H1 (cell line): ENCODE results near the gene CENPF. TPM values are rescaled to one million over a fixed set of nuclear protein-coding genes. Genes with fewer than 3 reads are reported as not detected.

Experiments used
- CTCF ChIA-PET: fragments of 300-600 bp; sonication (Branson Sonifier 250); formaldehyde crosslinking; loops from one replicate; lab custom pipeline; 2021; ENCODE audit not compliant: partially characterized antibody; lab: Charles Lee
- POLR2A ChIA-PET: fragments of 300-600 bp; sonication (Branson Sonifier 250); formaldehyde crosslinking; loops from one replicate; lab custom pipeline; 2021; ENCODE audit warnings: inconsistent platforms; ENCODE audit not compliant: partially characterized antibody; lab: Charles Lee
- DNase-seq, 2 experiments: peaks; one replicate each; pipeline versions ENCODE4 v3.0.0 to v3.0.0-alpha.2; 2010 to 2022; ENCODE audit warnings: low spot score in 2 of 2, low read depth in 1 of 2, mixed read lengths in 1 of 2
- FAIRE-seq: peaks from 2 replicates; lab custom pipeline; 2011; peaks lifted over from hg19 to GRCh38; lab: Jason Lieb, UNC
- H2AFZ ChIP-seq: 2 replicates; pipeline ENCODE4 v1.8.1; 2012; ENCODE audit warnings: low read length, inconsistent platforms
- H2AK5ac ChIP-seq: 2 replicates; pipeline ENCODE4 v1.6.1; 2013; ENCODE audit warnings: low read depth, low read length
- H2BK120ac ChIP-seq: replicated peaks from 2 replicates; pipeline ENCODE3; 2013; ENCODE audit warnings: low read depth, low read length, inconsistent platforms
- H2BK12ac ChIP-seq: 2 replicates; pipeline ENCODE4 v1.6.1; 2013; ENCODE audit warnings: low read depth, low read length
- H2BK15ac ChIP-seq: 2 replicates; pipeline ENCODE4 v1.6.1; 2013; ENCODE audit warnings: low read length
- H2BK20ac ChIP-seq: 2 replicates; pipeline ENCODE4 v1.6.1; 2013; ENCODE audit warnings: low read length
- H2BK5ac ChIP-seq: 2 replicates; pipeline ENCODE4 v1.6.1; 2013; ENCODE audit warnings: low read depth, low read length
- H3K14ac ChIP-seq: 2 replicates; pipeline ENCODE4 v1.6.1; 2013; ENCODE audit warnings: inconsistent platforms; ENCODE audit not compliant: insufficient read length
- H3K18ac ChIP-seq: 2 replicates; pipeline ENCODE4 v1.6.1; 2013; ENCODE audit warnings: low read length; ENCODE audit errors: extremely low read depth
- H3K23ac ChIP-seq: 2 replicates; pipeline ENCODE4 v1.6.1; 2013; ENCODE audit warnings: inconsistent platforms; ENCODE audit not compliant: insufficient read length
- H3K23me2 ChIP-seq: 2 replicates; pipeline ENCODE4 v1.6.1; 2013; ENCODE audit warnings: low read depth, low read length
- H3K27ac ChIP-seq: 2 replicates; pipeline ENCODE4 v1.6.1; 2011; ENCODE audit warnings: low read depth, low read length, inconsistent platforms
- H3K27me3 ChIP-seq, 4 experiments: replicated peaks in 1 of 4; 1 replicate in 1 of 4; 2 replicates in 3 of 4; pipeline versions ENCODE4 v1.6.1 to v1.8.1; 2011 to 2013; ENCODE audit warnings: low read length in 3 of 4, mild to moderate bottlenecking in 3 of 4, inconsistent platforms in 2 of 4, mixed read lengths in 2 of 4, moderate library complexity in 1 of 4; ENCODE audit not compliant: control insufficient read depth in 3 of 4, insufficient read depth in 3 of 4; ENCODE audit errors: extremely low read depth in 1 of 4
- H3K36me3 ChIP-seq, 4 experiments: 2 replicates each; pipeline versions ENCODE4 v1.6.1 to v1.8.1; 2011 to 2013; ENCODE audit warnings: mild to moderate bottlenecking in 4 of 4, low read length in 3 of 4, moderate library complexity in 2 of 4, control low read depth in 1 of 4, inconsistent platforms in 1 of 4; ENCODE audit not compliant: insufficient read depth in 4 of 4, control insufficient read depth in 2 of 4
- H3K4ac ChIP-seq: replicated peaks from 2 replicates; pipeline ENCODE3; 2013; ENCODE audit warnings: low read length, low read depth, mixed read lengths, inconsistent platforms; ENCODE audit not compliant: insufficient read length
- H3K4me1 ChIP-seq, 4 experiments: replicated peaks in 1 of 4; 1 replicate in 1 of 4; 2 replicates in 3 of 4; pipeline versions ENCODE4 v1.6.1 to v1.8.1; 2011 to 2013; ENCODE audit warnings: low read length in 3 of 4, inconsistent platforms in 2 of 4, mixed read lengths in 1 of 4; ENCODE audit not compliant: insufficient read depth in 4 of 4, control insufficient read depth in 3 of 4
- H3K4me2 ChIP-seq, 2 experiments: 2 replicates each; pipeline versions ENCODE4 v1.6.1 to v1.8.1; 2011 to 2013; ENCODE audit warnings: low read depth in 2 of 2, low read length in 2 of 2, control low read depth in 1 of 2, inconsistent platforms in 1 of 2, mild to moderate bottlenecking in 1 of 2; ENCODE audit not compliant: insufficient read depth in 1 of 2
- H3K4me3 ChIP-seq, 4 experiments: fragments of 200-600, 300-600 bp in 1 of 4; sonication (generic), shearing (Covaris generic), sonication (Bioruptor Twin) in 1 of 4; 2 replicates each; pipeline versions ENCODE4 v1.5.1 to v1.8.1; 2011 to 2016; ENCODE audit warnings: low read length in 4 of 4, low read depth in 3 of 4, control low read depth in 2 of 4, inconsistent platforms in 2 of 4, mild to moderate bottlenecking in 2 of 4, mixed read lengths in 1 of 4, moderate library complexity in 1 of 4; ENCODE audit not compliant: insufficient read depth in 2 of 4; ENCODE audit errors: extremely low read depth in 1 of 4
- H3K56ac ChIP-seq: replicated peaks from 2 replicates; pipeline ENCODE3; 2013; ENCODE audit warnings: low read depth, mild to moderate bottlenecking, mixed read lengths, low read length, inconsistent platforms; ENCODE audit not compliant: insufficient read length
- H3K79me1 ChIP-seq: 2 replicates; pipeline ENCODE4 v1.6.1; 2013; ENCODE audit warnings: low read depth, low read length, control low read depth
- H3K79me2 ChIP-seq, 2 experiments: 2 replicates each; pipeline versions ENCODE4 v1.6.1 to v1.8.1; 2012 to 2013; ENCODE audit warnings: low read length in 2 of 2, mild to moderate bottlenecking in 2 of 2, inconsistent platforms in 1 of 2; ENCODE audit not compliant: insufficient read depth in 2 of 2, control insufficient read depth in 1 of 2
- H3K9ac ChIP-seq, 4 experiments: replicated peaks in 1 of 4; 1 replicate in 1 of 4; 2 replicates in 3 of 4; pipeline versions ENCODE4 v1.6.1 to v1.8.1; 2011 to 2013; ENCODE audit warnings: low read depth in 3 of 4, low read length in 3 of 4, control low read depth in 2 of 4, mild to moderate bottlenecking in 2 of 4, moderate library complexity in 2 of 4, inconsistent platforms in 1 of 4; ENCODE audit errors: extremely low read depth in 1 of 4
- H3K9me3 ChIP-seq, 2 experiments: 2 replicates each; pipeline versions ENCODE4 v1.6.1 to v1.8.1; 2012 to 2013; ENCODE audit warnings: mild to moderate bottlenecking in 2 of 2, moderate library complexity in 2 of 2, control low read depth in 1 of 2, inconsistent platforms in 1 of 2, low read depth in 1 of 2, low read length in 1 of 2, mixed read lengths in 1 of 2; ENCODE audit not compliant: insufficient read depth in 2 of 2
- H4K20me1 ChIP-seq, 2 experiments: replicated peaks in 1 of 2; 2 replicates each; pipeline versions ENCODE3 to v1.8.1; 2011 to 2013; ENCODE audit warnings: inconsistent platforms in 2 of 2, low read length in 2 of 2, mild to moderate bottlenecking in 1 of 2; ENCODE audit not compliant: insufficient read depth in 2 of 2, control insufficient read depth in 1 of 2
- H4K5ac ChIP-seq: 2 replicates; pipeline ENCODE4 v1.6.1; 2013; ENCODE audit warnings: low read length, low read depth, mixed read lengths, inconsistent platforms; ENCODE audit not compliant: insufficient read length
- H4K8ac ChIP-seq: 2 replicates; pipeline ENCODE4 v1.8.0; 2013; ENCODE audit warnings: mild to moderate bottlenecking, moderate library complexity, low read length, inconsistent platforms; ENCODE audit not compliant: insufficient read depth; ENCODE audit errors: extremely low read depth
- H4K91ac ChIP-seq: replicated peaks from 2 replicates; pipeline ENCODE3; 2013; ENCODE audit warnings: low read length, mixed read lengths, inconsistent platforms; ENCODE audit not compliant: insufficient read length
- HDAC2 ChIP-seq, 2 experiments: fragments of 300-600 bp in 1 of 2; sonication (generic) in 1 of 2; IDR thresholded peaks; 2 replicates each; pipeline ENCODE4 v1.6.1; 2011 to 2012; ENCODE audit warnings: low read depth in 2 of 2, low read length in 2 of 2, mild to moderate bottlenecking in 2 of 2, moderate library complexity in 2 of 2, borderline replicate concordance in 1 of 2, inconsistent platforms in 1 of 2
- RBBP5 ChIP-seq: IDR thresholded peaks from 2 replicates; pipeline ENCODE4 v1.7.1; 2012; ENCODE audit warnings: low read depth, mild to moderate bottlenecking, inconsistent platforms, low read length, moderate library complexity, borderline replicate concordance
- YY1 ChIP-seq: IDR thresholded peaks from 2 replicates; pipeline ENCODE4 v1.6.1; 2011; ENCODE audit warnings: low read depth, mild to moderate bottlenecking, low read length
- WGBS, 2 experiments: shearing (Covaris generic) in 1 of 2; methylation state at CpG; one replicate each; pipeline versions ENCODE4 v1.1.6 to v1.1.7; 2013 to 2015; ENCODE audit warnings: low lambda C conversion rate in 2 of 2, mixed read lengths in 2 of 2, inconsistent platforms in 1 of 2, low coverage in 1 of 2, missing lambda C conversion rate in 1 of 2; ENCODE audit not compliant: insufficient replicate concordance in 2 of 2, insufficient coverage in 1 of 2, insufficient read length in 1 of 2; ENCODE audit errors: extremely low coverage in 1 of 2, missing lambda C conversion rate in 1 of 2; 5-methylcytosine and 5-hydroxymethylcytosine counted together
- polyA plus RNA-seq, 7 experiments: library from polyadenylated mRNA; depleted of rRNA in 3 of 7; stranded (reverse) in 5 of 7; unstranded in 2 of 7; fragments of >200 nt in 5 of 7; fragments of 200-250 nt in 2 of 7; gene quantifications; 1 replicate in 5 of 7; 2 replicates in 1 of 7; 4 replicates in 1 of 7; pipeline versions ENCODE4 v1.2.1 to v1.2.3, GENCODE V29; 2011 to 2013; ENCODE audit warnings: missing spikeins in 2 of 7, mixed read lengths in 2 of 7
- total RNA-seq: library from RNA; stranded (reverse); fragmentation: NEBNext Ultra II Directional; extraction: Animal tissue kit (Norgen Biotek cat#: 25700); gene quantifications from 2 replicates; pipeline ENCODE4 v1.2.1, GENCODE V29; 2021

Gene CENPF
- total and polyA plus RNA-seq, 2 of the 8 experiments (the other 6 are each of a cell fraction or from before 2014, with no cell fraction given): 13.7 to 170 TPM

GRCh38 chr1:214615109-214615508 is 12.1 kb downstream of the CENPF start:
- Histone ChIP-seq H3K4me1 (no peaks in the 10 kb centered on the region), H3K4me2 (no peak overlapping the region), H2AFZ (no peak overlapping the region), H3K4me3 (no peak overlapping the region), H3K23ac (no peak overlapping the region), H2BK5ac (no peak overlapping the region), H3K79me1 (peaks cover 4% of the 10 kb centered on the region), H2BK20ac (no peak overlapping the region), H3K36me3 (peaks cover 3 to 56% (median 33%) of the 10 kb centered on the region in 4 experiments; a peak in 7 of 8 replicates), H3K27ac (no peak overlapping the region), H3K79me2 (peaks cover 0 to 48% of the 10 kb centered on the region in 2 experiments; a peak in 3 of 4 replicates), H3K56ac (no peak overlapping the region), H4K91ac (no peak overlapping the region), H3K9ac (no peak overlapping the region), H3K4ac (no peak overlapping the region), H3K27me3 (no peaks in the 10 kb centered on the region), H2AK5ac (no peak overlapping the region), H4K20me1 (peaks cover 4% of the 10 kb centered on the region in 2 experiments), H4K5ac (no peak overlapping the region), H2BK12ac (no peak overlapping the region), H2BK15ac (no peak overlapping the region), H2BK120ac (no peak overlapping the region), H3K18ac (no peak overlapping the region), H3K23me2 (no peaks in the 10 kb centered on the region; the same call in 1 of the 2 replicates), H3K14ac (no peak overlapping the region), H4K8ac (no peak overlapping the region), H3K9me3 (no peaks in the 10 kb centered on the region)
- 93% methylated on average over 6 of the region's 6 CpGs; no CpG with 5 or more reads in 1 of the 2 experiments for WGBS, 2 experiments
- FAIRE-seq (no peak), DNase-seq (no peak)
- CTCF ChIA-PET: interaction anchor here (0.6 to 2.0 kb wide), 6 partner anchors 12 to 283 kb away, joined by 3 to 10 read pairs (median 4); no protein-coding TSS in a partner anchor
- TF ChIP-seq RBBP5: no peak
- no peak for TF ChIP-seq HDAC2 (IDR thresholded peaks at IDR 0.05; ENCODE audit: borderline replicate concordance in 1 of 2, low read depth in 2 of 2, low read length in 2 of 2)
- no peak for TF ChIP-seq YY1
- POLR2A ChIA-PET: no interaction called here
